ENCODE data around the gene DOCK3. TPM values are rescaled to one million over a fixed set of nuclear protein-coding genes. Genes with fewer than 3 reads are reported as not detected.
"Not testable (repeated sequence)": the region's sequence is repeated elsewhere in the genome, so short reads cannot be mapped to it uniquely, and the experiment has no call there.

The DOCK3 gene
- total RNA-seq, 1 experiment from 2014 or later, result 0.04 TPM

DNA sequence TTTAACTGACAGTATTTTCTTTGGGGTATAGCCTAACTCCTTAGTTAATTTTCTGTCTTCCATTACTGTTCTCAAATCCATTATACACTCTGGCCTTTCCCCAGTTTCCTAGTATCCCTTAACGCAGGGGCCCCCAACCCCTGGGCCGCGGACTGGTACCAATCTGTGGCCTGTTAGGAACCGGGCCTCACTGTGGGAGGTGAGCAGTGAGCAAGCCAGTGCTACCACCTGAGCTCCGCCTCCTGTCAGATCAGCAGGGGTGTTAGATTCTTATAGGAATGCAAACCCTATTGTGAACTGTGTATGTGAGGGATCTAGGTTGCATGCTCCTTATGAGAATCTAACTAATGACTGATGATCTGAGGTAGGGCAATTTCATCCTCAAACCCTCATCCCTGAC, 75.1 kb downstream of the DOCK3 start:
- Histone ChIP-seq H3K4me1 (ENCODE audit: low read length) (no peaks in the 10 kb centered on the region), H2AFZ (ENCODE audit: low read length) (no peak overlapping the region), H4K20me1 (ENCODE audit: insufficient read depth, low read depth, low read length) (no peaks in the 10 kb centered on the region), H3K9me2 (replicated peaks; ENCODE audit: insufficient read depth, low read length) (no peaks in the 10 kb centered on the region), H3K9me3 (ENCODE audit: low read length) (no peaks in the 10 kb centered on the region), H3K27ac (ENCODE audit: low read length) (no peak overlapping the region), H3K9ac (ENCODE audit: low read length) (no peak overlapping the region), H3K4me2 (ENCODE audit: low read depth, low read length, poor library complexity, severe bottlenecking) (no peak overlapping the region), H3K36me3 (ENCODE audit: insufficient read depth, low read length) (no peaks in the 10 kb centered on the region), H3K27me3 (ENCODE audit: low read length) (no peaks in the 10 kb centered on the region), H3K4me3 (ENCODE audit: low read length) (no peak overlapping the region), H3K79me2 (ENCODE audit: low read length) (no peaks in the 10 kb centered on the region)
- DNase-seq, result no peak

DNA sequence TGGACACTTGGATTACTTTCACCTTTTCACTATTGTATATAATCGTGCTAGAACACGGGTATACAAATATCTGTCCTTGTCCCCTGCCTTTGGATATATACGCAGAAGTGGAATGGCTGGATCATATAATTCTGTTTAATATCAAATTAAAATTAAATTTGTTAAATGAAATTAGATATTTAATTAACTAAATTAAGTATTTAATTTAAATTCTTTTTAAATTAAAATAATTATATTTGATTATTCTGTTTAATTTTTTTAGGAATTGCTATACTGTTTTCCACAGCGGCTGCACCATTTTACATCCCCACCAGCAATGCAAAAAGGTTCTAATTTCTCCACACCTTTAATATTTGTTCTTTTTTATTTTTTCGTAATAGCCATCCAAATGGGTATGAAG, 84.3 kb downstream of the DOCK3 start:
- Histone ChIP-seq H3K27me3 (ENCODE audit: low read length) (no peaks in the 10 kb centered on the region), H3K4me1 (ENCODE audit: low read length) (no peaks in the 10 kb centered on the region), H4K20me1 (ENCODE audit: insufficient read depth, low read depth, low read length) (no peaks in the 10 kb centered on the region), H3K79me2 (ENCODE audit: low read length) (no peaks in the 10 kb centered on the region), H3K9me3 (ENCODE audit: low read length) (no peaks in the 10 kb centered on the region), H3K9ac (ENCODE audit: low read length) (no peak overlapping the region), H3K27ac (ENCODE audit: low read length) (no peak overlapping the region), H3K9me2 (replicated peaks; ENCODE audit: insufficient read depth, low read length) (no peaks in the 10 kb centered on the region), H2AFZ (ENCODE audit: low read length) (no peak overlapping the region), H3K36me3 (ENCODE audit: insufficient read depth, low read length) (no peaks in the 10 kb centered on the region), H3K4me3 (ENCODE audit: low read length) (no peak overlapping the region), H3K4me2 (ENCODE audit: low read depth, low read length, poor library complexity, severe bottlenecking) (no peak overlapping the region)
- DNase-seq, result no peak

DNA sequence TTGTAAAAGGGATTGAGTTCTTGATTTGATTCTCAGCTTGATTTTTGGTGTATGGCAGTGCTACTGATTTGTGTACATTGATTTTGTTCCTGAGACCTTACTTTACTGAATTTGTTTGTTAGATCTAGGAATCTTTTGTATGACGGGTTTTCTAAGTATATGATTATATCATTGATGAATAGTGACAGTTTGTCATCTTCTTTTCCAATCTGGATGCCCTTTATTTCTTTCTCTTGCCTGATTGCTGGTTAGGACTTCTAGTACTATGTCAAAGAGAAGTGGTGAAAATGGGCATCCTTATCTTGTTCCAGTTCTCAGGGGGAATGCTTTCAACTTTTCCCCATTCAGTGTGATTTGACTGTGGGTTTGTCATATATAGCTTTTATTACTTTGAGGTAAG, 103.0 kb downstream of the DOCK3 start:
- no peak overlapping the region for H3K9ac ChIP-seq (ENCODE audit: low read length)
- H3K36me3 ChIP-seq (ENCODE audit: insufficient read depth, low read length), result no peaks in the 10 kb centered on the region
- no peaks in the 10 kb centered on the region for H3K9me2 ChIP-seq (replicated peaks; ENCODE audit: insufficient read depth, low read length)
- no peak overlapping the region for H2AFZ ChIP-seq (ENCODE audit: low read length)
- H3K9me3 ChIP-seq (ENCODE audit: low read length), result no peaks in the 10 kb centered on the region
- DNase-seq, result no peak
- H3K27me3 ChIP-seq (ENCODE audit: low read length), result no peaks in the 10 kb centered on the region
- H3K79me2 ChIP-seq (ENCODE audit: low read length), result no peaks in the 10 kb centered on the region
- no peak overlapping the region for H3K4me2 ChIP-seq (ENCODE audit: low read depth, low read length, poor library complexity, severe bottlenecking)
- H3K4me3 ChIP-seq (ENCODE audit: low read length), result no peak overlapping the region
- no peaks in the 10 kb centered on the region for H4K20me1 ChIP-seq (ENCODE audit: insufficient read depth, low read depth, low read length)
- no peaks in the 10 kb centered on the region for H3K4me1 ChIP-seq (ENCODE audit: low read length)
- H3K27ac ChIP-seq (ENCODE audit: low read length), result no peak overlapping the region

DNA sequence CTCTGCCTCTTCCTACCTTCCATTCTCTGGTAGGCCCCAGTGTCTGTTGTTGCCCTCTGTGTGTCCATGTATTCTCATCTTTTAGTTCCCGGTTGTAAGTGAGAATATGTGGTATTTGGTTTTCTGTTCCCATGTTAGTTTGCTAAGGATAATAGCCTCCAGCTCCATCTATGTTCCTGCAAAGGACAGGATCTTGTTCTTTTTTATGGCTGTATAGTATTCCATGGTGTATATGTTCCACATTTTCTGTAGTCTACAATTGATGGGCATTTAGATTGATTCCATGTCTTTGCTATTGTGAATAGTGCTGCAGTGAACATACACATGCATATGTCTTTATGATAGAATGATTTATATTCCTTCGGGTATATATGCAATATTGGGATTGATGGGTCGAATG, 107.0 kb downstream of the DOCK3 start:
- not testable (repeated sequence) for H3K27ac ChIP-seq (ENCODE audit: low read length); H3K4me3 ChIP-seq (ENCODE audit: low read length); DNase-seq; H4K20me1 ChIP-seq (ENCODE audit: insufficient read depth, low read depth, low read length); H3K36me3 ChIP-seq (ENCODE audit: insufficient read depth, low read length); H3K27me3 ChIP-seq (ENCODE audit: low read length); H3K9me2 ChIP-seq (replicated peaks; ENCODE audit: insufficient read depth, low read length); H3K9ac ChIP-seq (ENCODE audit: low read length); H2AFZ ChIP-seq (ENCODE audit: low read length); H3K79me2 ChIP-seq (ENCODE audit: low read length); H3K4me2 ChIP-seq (ENCODE audit: low read depth, low read length, poor library complexity, severe bottlenecking); H3K4me1 ChIP-seq (ENCODE audit: low read length); H3K9me3 ChIP-seq (ENCODE audit: low read length)

DNA sequence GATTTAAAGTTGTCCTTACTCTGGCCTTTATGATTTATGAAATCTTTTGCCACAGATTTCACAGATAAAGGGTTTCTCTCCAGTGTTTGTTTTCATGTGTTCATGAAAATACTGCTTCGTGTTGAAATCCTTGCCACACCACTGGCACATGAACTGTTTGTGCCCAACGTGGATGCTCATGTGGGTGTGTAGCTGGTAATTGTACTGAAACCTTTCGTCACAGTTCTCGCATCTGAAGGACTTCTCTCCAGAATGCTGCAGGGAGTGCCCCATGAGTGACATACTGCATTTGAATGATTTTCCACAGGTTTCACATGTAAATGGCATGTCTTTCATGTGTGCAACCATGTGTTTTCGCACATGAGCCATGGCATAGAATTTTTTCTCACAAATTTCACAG, 111.9 kb downstream of the DOCK3 start:
- no peaks in the 10 kb centered on the region for H4K20me1 ChIP-seq (ENCODE audit: insufficient read depth, low read depth, low read length)

DNA sequence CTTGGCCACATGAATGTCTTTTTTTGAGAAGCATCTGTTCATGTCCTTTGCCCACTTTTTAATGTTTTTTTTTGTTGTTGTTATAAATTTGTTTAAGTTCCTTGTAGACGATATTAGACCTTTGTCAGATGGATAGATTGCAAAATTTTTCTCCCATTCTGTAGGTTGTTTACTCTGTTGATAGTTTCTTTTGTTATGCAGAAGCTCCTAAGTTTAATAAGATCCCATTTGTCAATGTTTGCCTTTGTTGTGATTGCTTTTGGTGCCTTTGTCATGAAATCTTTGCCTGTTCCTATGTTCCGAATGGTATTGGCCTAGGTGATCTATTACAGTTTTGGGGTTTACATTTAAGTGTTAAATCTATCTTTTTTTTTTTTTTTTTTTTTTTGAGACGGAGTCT, 116.2 kb downstream of the DOCK3 start:
- not testable (repeated sequence) for H3K4me3 ChIP-seq (ENCODE audit: low read length); H3K79me2 ChIP-seq (ENCODE audit: low read length); H3K9ac ChIP-seq (ENCODE audit: low read length); H3K4me1 ChIP-seq (ENCODE audit: low read length); H3K27ac ChIP-seq (ENCODE audit: low read length); H3K9me2 ChIP-seq (replicated peaks; ENCODE audit: insufficient read depth, low read length); H4K20me1 ChIP-seq (ENCODE audit: insufficient read depth, low read depth, low read length); DNase-seq; H3K36me3 ChIP-seq (ENCODE audit: insufficient read depth, low read length); H3K9me3 ChIP-seq (ENCODE audit: low read length); H3K4me2 ChIP-seq (ENCODE audit: low read depth, low read length, poor library complexity, severe bottlenecking); H3K27me3 ChIP-seq (ENCODE audit: low read length); H2AFZ ChIP-seq (ENCODE audit: low read length)

More for the DNA sequence above, 111.9 kb downstream of the DOCK3 start:
- no peak for DNase-seq
- Histone ChIP-seq H3K79me2 (ENCODE audit: low read length) (no peaks in the 10 kb centered on the region), H3K9me3 (ENCODE audit: low read length) (no peaks in the 10 kb centered on the region), H3K27ac (ENCODE audit: low read length) (no peak overlapping the region), H2AFZ (ENCODE audit: low read length) (no peak overlapping the region), H3K4me3 (ENCODE audit: low read length) (no peak overlapping the region), H3K9me2 (replicated peaks; ENCODE audit: insufficient read depth, low read length) (no peaks in the 10 kb centered on the region), H3K36me3 (ENCODE audit: insufficient read depth, low read length) (no peaks in the 10 kb centered on the region), H3K4me1 (ENCODE audit: low read length) (no peaks in the 10 kb centered on the region), H3K9ac (ENCODE audit: low read length) (no peak overlapping the region), H3K4me2 (ENCODE audit: low read depth, low read length, poor library complexity, severe bottlenecking) (no peak overlapping the region), H3K27me3 (ENCODE audit: low read length) (no peaks in the 10 kb centered on the region)

DNA sequence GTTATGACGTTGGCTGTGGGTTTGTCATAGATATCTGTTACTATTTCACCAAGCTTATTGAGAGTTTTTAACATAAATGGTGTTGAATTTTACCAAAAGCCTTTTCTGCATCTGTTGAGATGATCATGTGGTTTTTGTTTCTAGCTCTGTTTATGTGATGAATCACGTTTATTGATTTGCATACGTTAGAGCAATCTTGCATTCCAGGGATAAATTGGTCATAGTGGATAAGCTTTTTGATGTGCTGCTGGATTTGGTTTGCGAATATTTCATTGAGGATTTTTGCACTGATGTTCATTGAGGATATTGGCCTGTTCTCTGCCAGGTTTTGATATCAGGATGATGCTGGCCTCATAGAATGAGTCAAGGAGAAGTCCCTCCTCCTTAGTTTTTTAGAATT, 117.8 kb downstream of the DOCK3 start:
- no peaks in the 10 kb centered on the region for H3K9me2 ChIP-seq (replicated peaks; ENCODE audit: insufficient read depth, low read length)
- no peak overlapping the region for H3K4me3 ChIP-seq (ENCODE audit: low read length)
- no peaks in the 10 kb centered on the region for H4K20me1 ChIP-seq (ENCODE audit: insufficient read depth, low read depth, low read length)
- H3K27me3 ChIP-seq (ENCODE audit: low read length), result no peaks in the 10 kb centered on the region
- no peak overlapping the region for H2AFZ ChIP-seq (ENCODE audit: low read length)
- no peak overlapping the region for H3K4me2 ChIP-seq (ENCODE audit: low read depth, low read length, poor library complexity, severe bottlenecking)
- H3K27ac ChIP-seq (ENCODE audit: low read length), result no peak overlapping the region
- H3K4me1 ChIP-seq (ENCODE audit: low read length), result no peaks in the 10 kb centered on the region
- no peaks in the 10 kb centered on the region for H3K79me2 ChIP-seq (ENCODE audit: low read length)
- no peaks in the 10 kb centered on the region for H3K36me3 ChIP-seq (ENCODE audit: insufficient read depth, low read length)
- no peak for DNase-seq
- H3K9me3 ChIP-seq (ENCODE audit: low read length), result no peaks in the 10 kb centered on the region
- no peak overlapping the region for H3K9ac ChIP-seq (ENCODE audit: low read length)

DNA sequence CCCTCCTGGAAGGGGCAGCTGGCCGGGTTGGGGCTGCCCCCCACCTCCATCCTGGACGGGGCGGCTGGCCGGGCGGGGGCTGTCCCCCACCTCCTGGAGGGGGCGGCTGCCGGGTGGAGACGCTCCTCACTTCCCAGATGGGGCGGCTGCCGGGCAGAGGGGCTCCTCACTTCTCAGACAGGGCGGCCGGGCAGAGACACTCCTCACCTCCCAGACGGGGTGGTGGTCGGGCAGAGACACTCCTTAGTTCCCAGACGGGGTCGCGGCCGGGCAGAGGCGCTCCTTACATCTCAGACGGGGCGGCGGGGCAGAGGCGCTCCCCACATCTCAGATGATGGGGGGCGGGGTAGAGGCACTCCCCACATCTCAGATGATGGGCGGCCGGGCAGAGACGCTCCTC, 129.1 kb downstream of the DOCK3 start:
- not testable (repeated sequence) for H3K27ac ChIP-seq (ENCODE audit: low read length); H3K9ac ChIP-seq (ENCODE audit: low read length); H3K79me2 ChIP-seq (ENCODE audit: low read length); H3K4me1 ChIP-seq (ENCODE audit: low read length); H3K9me3 ChIP-seq (ENCODE audit: low read length); H3K36me3 ChIP-seq (ENCODE audit: insufficient read depth, low read length); H3K4me3 ChIP-seq (ENCODE audit: low read length); H4K20me1 ChIP-seq (ENCODE audit: insufficient read depth, low read depth, low read length); DNase-seq; H3K9me2 ChIP-seq (replicated peaks; ENCODE audit: insufficient read depth, low read length); H2AFZ ChIP-seq (ENCODE audit: low read length); H3K27me3 ChIP-seq (ENCODE audit: low read length); H3K4me2 ChIP-seq (ENCODE audit: low read depth, low read length, poor library complexity, severe bottlenecking)

DNA sequence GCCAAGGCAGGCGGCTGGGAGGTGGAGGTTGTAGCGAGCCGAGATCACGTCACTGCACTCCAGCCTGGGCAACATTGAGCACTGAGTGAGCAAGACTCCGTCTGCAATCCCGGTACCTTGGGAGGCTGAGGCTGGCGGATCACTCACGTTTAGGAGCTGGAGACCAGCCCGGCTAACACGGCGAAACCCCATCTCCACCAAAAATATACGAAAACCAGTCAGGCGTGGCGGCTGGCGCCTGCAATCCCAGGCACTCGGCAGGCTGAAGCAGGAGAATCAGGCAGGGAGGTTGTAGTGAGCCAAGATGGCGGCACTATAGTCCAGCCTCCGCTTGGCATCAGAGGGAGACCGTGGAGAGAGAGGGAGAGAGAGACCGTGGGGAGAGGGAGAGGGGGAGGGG, 129.6 kb downstream of the DOCK3 start:
- not testable (repeated sequence) for DNase-seq; H3K79me2 ChIP-seq (ENCODE audit: low read length); H3K9ac ChIP-seq (ENCODE audit: low read length)

More for the DNA sequence above, 129.6 kb downstream of the DOCK3 start:
- H2AFZ ChIP-seq (ENCODE audit: low read length); H4K20me1 ChIP-seq (ENCODE audit: insufficient read depth, low read depth, low read length); H3K4me3 ChIP-seq (ENCODE audit: low read length); H3K27me3 ChIP-seq (ENCODE audit: low read length); H3K27ac ChIP-seq (ENCODE audit: low read length); H3K9me3 ChIP-seq (ENCODE audit: low read length); H3K36me3 ChIP-seq (ENCODE audit: insufficient read depth, low read length); H3K4me2 ChIP-seq (ENCODE audit: low read depth, low read length, poor library complexity, severe bottlenecking); H3K9me2 ChIP-seq (replicated peaks; ENCODE audit: insufficient read depth, low read length); H3K4me1 ChIP-seq (ENCODE audit: low read length): not testable (repeated sequence)
